ENCODE data around the gene CTIF.

Gene CTIF

GRCh38 chr18:48612917-48613316 is 74.1 kb downstream of the CTIF start:
- Mint-ChIP-seq H3K27me3 (no peaks in the 10 kb centered on the region), H3K4me3 (no peak overlapping the region), H3K9me3 (no peaks in the 10 kb centered on the region), H3K27ac (no peak overlapping the region), H3K36me3 (ENCODE audit: low read depth) (peaks cover 16% of the 10 kb centered on the region), H3K4me1 (ENCODE audit: low read depth) (no peaks in the 10 kb centered on the region)
- intact Hi-C loops (cut with micrococcal nuclease): no loop called here

DNA sequence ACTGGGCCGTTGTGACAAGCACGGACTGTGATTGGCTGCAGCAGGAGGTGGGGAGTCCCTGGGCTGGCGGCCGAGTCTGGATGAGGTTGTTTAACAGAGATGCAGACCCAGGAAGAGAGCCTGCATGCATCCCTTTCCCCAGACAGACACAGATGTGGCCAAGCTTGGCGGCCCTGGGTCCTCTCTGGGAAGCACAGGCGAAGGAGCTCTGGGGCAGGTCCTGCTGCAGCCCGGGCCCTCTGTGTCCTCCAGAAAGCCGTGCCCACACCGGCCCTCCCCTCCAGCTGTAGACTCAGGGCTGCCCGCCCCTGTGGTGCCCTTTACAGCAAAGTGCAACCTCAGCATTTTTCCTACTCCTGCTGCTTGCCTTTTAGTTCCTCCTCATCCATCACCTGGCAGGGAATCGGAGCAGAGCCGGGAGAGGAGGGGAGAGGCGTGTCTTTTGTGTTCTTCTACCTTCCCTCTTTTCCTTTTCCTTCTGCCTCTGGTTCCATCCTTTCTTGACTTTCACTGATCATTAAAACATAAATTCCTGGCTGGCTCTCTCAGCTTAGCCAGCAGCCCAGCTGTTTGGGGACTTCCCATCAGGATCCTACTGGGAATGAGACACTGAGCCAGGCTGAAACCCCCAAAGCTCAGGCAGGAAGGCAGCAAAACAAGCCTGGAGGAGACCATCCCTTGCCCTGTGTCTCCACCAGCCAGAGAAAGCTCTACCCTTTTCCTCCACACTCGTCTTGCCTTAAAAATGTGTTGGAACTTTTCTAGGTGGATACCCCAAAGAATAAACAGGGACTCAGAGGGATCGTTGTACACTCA is 75.0 kb downstream of the CTIF start:
- Mint-ChIP-seq H3K27ac (no peak overlapping the region), H3K4me1 (ENCODE audit: low read depth) (no peaks in the 10 kb centered on the region), H3K36me3 (ENCODE audit: low read depth) (peaks cover 16% of the 10 kb centered on the region), H3K27me3 (no peaks in the 10 kb centered on the region), H3K4me3 (no peak overlapping the region), H3K9me3 (no peaks in the 10 kb centered on the region)
- intact Hi-C loops (cut with micrococcal nuclease): no loop called here

DNA sequence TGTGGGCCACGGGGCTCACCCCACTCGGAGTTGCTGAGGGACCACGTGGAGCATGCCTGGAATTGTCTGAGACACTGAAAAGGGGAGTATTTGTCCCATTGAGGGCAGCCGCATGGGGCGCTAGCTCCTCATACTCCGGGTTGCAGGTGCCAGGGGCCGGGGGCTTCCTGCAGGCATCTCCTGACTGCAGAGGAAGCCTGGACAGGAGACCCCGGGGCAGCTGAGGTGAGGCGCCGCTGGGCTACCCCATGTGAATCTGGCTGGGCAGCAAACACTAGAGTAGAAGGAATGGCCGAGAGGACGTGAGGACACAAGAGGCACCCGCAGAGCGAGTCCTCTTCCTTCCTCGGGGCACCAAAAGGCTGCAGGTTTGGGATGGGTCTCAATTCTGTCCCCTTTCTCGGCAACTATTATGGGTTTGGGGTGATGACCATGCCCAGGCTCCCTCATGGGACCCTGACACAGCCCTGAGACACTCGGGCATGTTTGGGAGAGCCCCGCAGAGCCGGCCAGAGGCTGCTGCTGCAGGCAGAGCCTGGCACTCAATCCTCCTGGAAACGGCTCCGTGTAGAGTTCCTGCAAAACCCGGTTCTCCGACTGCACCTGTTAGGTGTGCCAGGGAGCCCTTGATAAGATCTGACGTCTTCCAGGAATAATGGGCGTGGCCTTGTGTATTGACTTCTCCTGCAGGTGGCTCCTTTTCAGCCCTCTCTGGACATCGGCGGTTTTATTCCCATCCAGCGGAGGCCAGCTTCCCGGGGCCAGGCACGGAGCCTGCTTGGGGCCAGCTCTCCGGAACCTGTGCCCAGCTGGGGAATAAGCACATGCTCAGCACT is 77.0 kb downstream of the CTIF start:
- no peaks in the 10 kb centered on the region for H3K27me3 Mint-ChIP-seq
- no peak overlapping the region for H3K27ac Mint-ChIP-seq
- H3K4me1 Mint-ChIP-seq (ENCODE audit: low read depth): no peaks in the 10 kb centered on the region
- intact Hi-C loops (cut with micrococcal nuclease): no loop called here
- H3K4me3 Mint-ChIP-seq: no peak overlapping the region
- peaks cover 24% of the 10 kb centered on the region for H3K36me3 Mint-ChIP-seq (ENCODE audit: low read depth)
- H3K9me3 Mint-ChIP-seq: no peaks in the 10 kb centered on the region

- intact Hi-C loops (cut with micrococcal nuclease): no loop called here
- no peaks in the 10 kb centered on the region for H3K27me3 Mint-ChIP-seq
- H3K36me3 Mint-ChIP-seq (ENCODE audit: low read depth): peaks cover 28% of the 10 kb centered on the region
- no peaks in the 10 kb centered on the region for H3K9me3 Mint-ChIP-seq
- H3K4me1 Mint-ChIP-seq (ENCODE audit: low read depth): no peaks in the 10 kb centered on the region
- no peak overlapping the region for H3K4me3 Mint-ChIP-seq
- H3K27ac Mint-ChIP-seq: no peak overlapping the region
Measured at GRCh38 chr18:48616484-48617255, 77.8 kb downstream of the CTIF start.

DNA sequence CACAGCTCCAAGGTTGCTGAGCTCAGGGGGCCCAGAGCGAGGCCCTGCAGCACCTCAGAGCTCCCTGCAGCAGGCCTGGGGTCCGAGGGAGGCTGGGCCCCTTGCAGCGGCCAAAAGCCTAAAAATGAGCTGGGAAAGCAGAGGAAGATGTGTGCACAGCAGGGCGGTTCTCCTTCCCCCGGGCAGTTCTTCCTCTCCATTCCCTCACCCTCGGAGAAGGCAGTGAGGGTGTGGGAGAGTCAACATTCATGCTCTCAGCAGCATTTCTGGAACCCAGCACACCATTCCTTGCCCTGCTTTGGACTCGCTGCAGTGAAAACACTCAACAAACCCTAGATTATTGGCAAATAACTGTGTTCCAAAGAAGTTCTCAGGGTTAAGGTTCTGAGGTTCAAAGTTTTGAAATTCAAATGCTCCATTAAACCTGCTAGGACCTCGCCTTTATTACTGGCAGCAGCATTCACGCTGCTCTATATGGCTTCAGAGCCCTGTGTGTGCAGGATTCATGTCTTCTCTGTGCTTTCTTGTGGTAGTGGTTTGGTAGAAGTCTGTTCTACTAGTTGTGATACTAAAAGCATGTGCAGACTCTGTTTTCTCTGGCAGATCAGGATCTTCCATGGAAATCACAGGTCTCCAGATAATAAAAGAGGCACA is 79.1 kb downstream of the CTIF start:
- Mint-ChIP-seq H3K4me3 (no peak overlapping the region), H3K9me3 (no peaks in the 10 kb centered on the region), H3K27me3 (no peaks in the 10 kb centered on the region), H3K4me1 (ENCODE audit: low read depth) (no peaks in the 10 kb centered on the region), H3K27ac (no peak overlapping the region), H3K36me3 (ENCODE audit: low read depth) (peaks cover 36% of the 10 kb centered on the region)
- intact Hi-C loops (cut with micrococcal nuclease): no loop called here

DNA sequence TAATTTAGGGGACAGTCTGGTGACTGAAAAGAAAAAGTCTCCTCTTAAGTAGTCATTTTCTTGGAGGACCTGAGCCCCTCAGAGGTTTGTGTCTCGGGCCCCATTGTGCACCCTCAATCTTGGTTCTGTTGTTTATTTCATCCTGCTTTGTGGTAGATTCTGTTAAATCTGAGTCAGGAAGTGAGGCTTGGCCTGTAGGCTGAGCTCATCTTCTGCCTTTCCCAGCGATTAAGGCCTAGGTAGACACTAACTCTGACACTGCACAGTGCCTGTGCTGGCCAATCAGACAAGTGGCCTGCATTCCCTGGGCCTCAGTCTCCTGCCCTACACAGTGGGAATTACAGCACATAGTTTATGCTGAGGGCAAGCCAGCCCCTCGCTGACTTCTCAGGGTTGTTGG is 80.2 kb downstream of the CTIF start:
- no peaks in the 10 kb centered on the region for H3K9me3 Mint-ChIP-seq
- no peak overlapping the region for H3K4me3 Mint-ChIP-seq
- no peaks in the 10 kb centered on the region for H3K4me1 Mint-ChIP-seq (ENCODE audit: low read depth)
- H3K27ac Mint-ChIP-seq: no peak overlapping the region
- intact Hi-C loops (cut with micrococcal nuclease): no loop called here
- no peaks in the 10 kb centered on the region for H3K27me3 Mint-ChIP-seq
- H3K36me3 Mint-ChIP-seq (ENCODE audit: low read depth): peaks cover 43% of the 10 kb centered on the region

DNA sequence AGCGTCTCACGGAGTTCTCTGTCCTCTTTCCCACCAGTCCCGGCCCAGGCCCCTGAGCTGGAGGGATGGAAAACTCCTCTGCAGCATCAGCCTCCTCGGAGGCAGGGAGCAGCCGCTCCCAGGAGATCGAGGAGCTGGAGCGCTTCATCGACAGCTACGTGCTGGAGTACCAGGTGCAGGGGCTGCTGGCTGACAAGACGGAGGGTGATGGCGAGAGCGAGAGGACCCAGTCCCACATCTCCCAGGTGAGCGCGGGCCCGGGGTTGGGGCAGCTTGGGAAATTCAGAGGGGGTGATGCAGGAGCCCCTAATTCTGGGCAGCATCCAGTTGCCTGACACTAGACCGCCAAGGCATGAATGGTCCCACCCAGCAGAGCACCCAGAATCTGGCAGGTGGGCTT is 80.7 kb downstream of the CTIF start:
- peaks cover 43% of the 10 kb centered on the region for H3K36me3 Mint-ChIP-seq (ENCODE audit: low read depth)
- H3K4me1 Mint-ChIP-seq (ENCODE audit: low read depth): no peaks in the 10 kb centered on the region
- no peak overlapping the region for H3K4me3 Mint-ChIP-seq
- H3K27me3 Mint-ChIP-seq: no peaks in the 10 kb centered on the region
- H3K27ac Mint-ChIP-seq: no peak overlapping the region
- intact Hi-C loops (cut with micrococcal nuclease): no loop called here
- no peaks in the 10 kb centered on the region for H3K9me3 Mint-ChIP-seq

- Mint-ChIP-seq H3K27ac (no peak overlapping the region), H3K36me3 (ENCODE audit: low read depth) (peaks cover 43% of the 10 kb centered on the region), H3K4me1 (ENCODE audit: low read depth) (no peaks in the 10 kb centered on the region), H3K27me3 (no peaks in the 10 kb centered on the region), H3K4me3 (no peak overlapping the region), H3K9me3 (no peaks in the 10 kb centered on the region)
- intact Hi-C loops (cut with micrococcal nuclease): no loop called here
Measured at GRCh38 chr18:48620071-48620470, 81.2 kb downstream of the CTIF start.

GRCh38 chr18:48621240-48621639 is 82.4 kb downstream of the CTIF start:
- H3K27me3 Mint-ChIP-seq: no peaks in the 10 kb centered on the region
- peaks cover 43% of the 10 kb centered on the region for H3K36me3 Mint-ChIP-seq (ENCODE audit: low read depth)
- H3K4me1 Mint-ChIP-seq (ENCODE audit: low read depth): no peaks in the 10 kb centered on the region
- no peaks in the 10 kb centered on the region for H3K9me3 Mint-ChIP-seq
- intact Hi-C loops (cut with micrococcal nuclease): no loop called here
- no peak overlapping the region for H3K27ac Mint-ChIP-seq
- H3K4me3 Mint-ChIP-seq: no peak overlapping the region

DNA sequence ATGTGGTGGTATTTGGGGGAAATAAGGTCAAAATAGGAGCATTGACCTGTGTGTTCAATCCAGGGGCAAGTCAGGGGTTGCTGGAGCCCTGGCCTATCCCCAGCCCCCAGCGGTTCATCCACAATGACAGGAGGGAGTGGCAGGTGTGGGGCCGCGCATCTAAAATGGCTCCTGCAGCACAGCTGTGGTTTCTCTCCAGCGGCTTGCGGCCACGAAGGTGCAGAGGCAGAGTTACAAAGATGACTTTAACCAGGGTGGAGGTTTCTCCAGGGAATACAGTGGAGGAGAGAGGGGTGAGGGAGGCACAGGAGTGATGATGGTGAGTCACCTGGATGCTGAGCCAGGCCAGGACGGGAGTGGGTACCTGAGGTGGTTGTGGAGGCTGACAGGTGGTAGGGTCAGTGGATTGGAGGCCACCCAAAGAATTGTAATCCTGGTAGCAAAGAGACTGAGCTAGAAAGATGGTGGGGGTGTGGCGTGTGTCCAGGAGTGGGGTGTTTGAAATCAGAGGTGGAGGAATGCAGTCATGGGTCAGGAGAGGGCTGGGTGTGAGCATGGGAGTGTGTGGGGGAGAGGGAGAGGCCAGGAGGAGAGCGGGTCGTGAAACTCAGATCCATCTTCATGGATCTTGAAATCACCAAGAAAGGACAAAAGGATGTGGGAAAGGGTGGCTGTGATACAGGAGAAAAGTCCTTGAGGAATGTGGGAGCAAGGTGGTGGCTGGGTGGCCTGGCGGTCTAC is 83.2 kb downstream of the CTIF start:
- intact Hi-C loops (cut with micrococcal nuclease): no loop called here
- no peak overlapping the region for H3K4me3 Mint-ChIP-seq
- H3K27me3 Mint-ChIP-seq: no peaks in the 10 kb centered on the region
- H3K36me3 Mint-ChIP-seq (ENCODE audit: low read depth): peaks cover 44% of the 10 kb centered on the region
- no peak overlapping the region for H3K27ac Mint-ChIP-seq
- H3K9me3 Mint-ChIP-seq: no peaks in the 10 kb centered on the region
- no peaks in the 10 kb centered on the region for H3K4me1 Mint-ChIP-seq (ENCODE audit: low read depth)

- Mint-ChIP-seq H3K27me3 (no peaks in the 10 kb centered on the region), H3K4me1 (ENCODE audit: low read depth) (no peaks in the 10 kb centered on the region), H3K27ac (no peak overlapping the region), H3K4me3 (no peak overlapping the region), H3K36me3 (ENCODE audit: low read depth) (peaks cover 52% of the 10 kb centered on the region), H3K9me3 (no peaks in the 10 kb centered on the region)
- intact Hi-C loops (cut with micrococcal nuclease): no loop called here
Measured at GRCh38 chr18:48622911-48623431, 84.1 kb downstream of the CTIF start.

DNA sequence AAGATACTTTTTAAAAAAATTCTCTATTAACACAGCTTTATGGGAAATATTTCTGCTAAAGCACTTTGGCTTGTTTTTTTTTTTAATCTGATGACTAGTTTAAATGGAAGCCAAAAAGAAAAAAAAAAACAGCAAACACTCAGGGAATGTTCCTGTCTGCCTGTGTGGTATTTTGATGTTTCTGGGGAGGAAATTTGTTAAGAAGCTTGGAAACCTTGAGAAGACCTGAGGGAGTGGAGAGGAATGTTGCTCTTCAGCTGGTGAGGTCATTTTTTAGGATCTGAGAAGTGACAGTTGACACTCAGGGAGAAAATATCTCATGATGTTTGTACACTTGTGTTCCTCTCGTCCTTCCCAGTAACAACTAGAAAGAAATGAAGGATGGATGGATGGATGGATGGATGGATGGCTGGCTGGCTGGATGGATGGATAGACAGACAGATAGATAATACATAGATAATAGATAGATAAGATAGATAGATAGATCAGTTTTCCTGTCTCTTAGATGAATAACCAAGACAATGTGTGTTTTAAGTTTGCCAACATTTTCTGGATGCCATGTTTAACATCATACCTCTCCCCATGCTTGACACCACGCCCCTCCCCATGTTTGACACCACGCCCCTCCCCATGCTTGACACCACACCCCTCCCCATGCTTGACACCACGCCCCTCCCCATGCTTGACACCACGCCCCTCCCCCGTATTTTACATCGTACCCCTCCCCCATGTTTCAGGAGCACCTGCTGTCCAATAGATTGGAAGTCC is 84.8 kb downstream of the CTIF start:
- no peaks in the 10 kb centered on the region for H3K4me1 Mint-ChIP-seq (ENCODE audit: low read depth)
- H3K4me3 Mint-ChIP-seq: no peak overlapping the region
- H3K9me3 Mint-ChIP-seq: no peaks in the 10 kb centered on the region
- no peak overlapping the region for H3K27ac Mint-ChIP-seq
- H3K27me3 Mint-ChIP-seq: no peaks in the 10 kb centered on the region
- peaks cover 57% of the 10 kb centered on the region for H3K36me3 Mint-ChIP-seq (ENCODE audit: low read depth)
- intact Hi-C loops (cut with micrococcal nuclease): no loop called here
